HG03159 (cell line): ENCODE data around the gene BMPR1B.

Experiments
- ATAC-seq: cut with Tn5 transposase; IDR thresholded peaks from one replicate; pipeline ENCODE4 v1.9.1; 2021; ENCODE audit warnings: mild to moderate bottlenecking, moderate library complexity; ENCODE audit not compliant: unreplicated experiment

BMPR1B gene

DNA sequence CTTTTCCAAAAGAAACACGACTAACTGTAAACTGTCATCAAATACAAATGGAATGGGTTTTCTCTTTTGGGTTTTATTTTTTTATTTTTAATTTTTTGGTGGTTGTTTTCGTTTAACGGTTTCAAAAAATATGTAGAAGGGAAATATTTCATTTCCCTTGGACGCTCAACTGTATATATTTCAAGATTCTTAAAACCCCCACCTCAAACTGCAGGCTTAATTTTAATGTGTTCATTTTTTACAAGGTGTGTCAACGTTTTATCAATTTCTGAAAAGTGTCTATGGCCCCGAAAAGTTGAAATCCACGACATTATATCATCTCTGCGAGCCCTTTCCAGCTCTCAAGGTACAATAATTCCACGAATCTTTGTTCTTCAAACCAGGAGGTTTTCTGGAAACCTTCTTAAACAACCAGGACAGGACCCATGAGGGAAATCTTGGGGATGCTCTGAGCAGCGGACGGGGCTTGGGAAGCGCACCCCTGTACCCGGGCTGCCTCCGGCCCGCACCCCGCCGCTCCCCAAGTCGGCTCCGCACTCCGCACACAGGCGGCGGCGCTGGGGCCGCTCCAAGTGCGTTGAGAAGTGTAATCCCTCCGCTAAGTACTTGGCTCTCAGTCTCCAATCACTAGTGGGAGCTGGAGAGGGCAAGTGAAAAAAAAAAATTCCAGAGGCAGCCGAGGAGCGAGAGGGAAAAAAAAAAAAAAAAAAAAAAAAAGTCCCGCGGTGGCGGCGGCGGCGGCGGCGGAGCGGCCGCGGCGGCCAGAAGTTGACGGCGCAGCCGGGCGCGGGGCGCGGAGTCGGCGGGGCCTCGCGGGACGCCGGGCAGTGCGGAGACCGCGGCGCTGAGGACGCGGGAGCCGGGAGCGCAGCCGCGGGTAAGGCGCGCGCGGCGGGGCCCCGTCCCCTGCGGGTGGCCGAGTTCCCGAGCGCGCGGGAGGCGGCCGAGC lies at the start of gene BMPR1B:
Gene BMPR1B (plus strand): TSS at position 764 of the 949 bp plus-strand sequence. CDS start 346,470 bp downstream, outside the sequence.
- no peak for ATAC-seq

DNA sequence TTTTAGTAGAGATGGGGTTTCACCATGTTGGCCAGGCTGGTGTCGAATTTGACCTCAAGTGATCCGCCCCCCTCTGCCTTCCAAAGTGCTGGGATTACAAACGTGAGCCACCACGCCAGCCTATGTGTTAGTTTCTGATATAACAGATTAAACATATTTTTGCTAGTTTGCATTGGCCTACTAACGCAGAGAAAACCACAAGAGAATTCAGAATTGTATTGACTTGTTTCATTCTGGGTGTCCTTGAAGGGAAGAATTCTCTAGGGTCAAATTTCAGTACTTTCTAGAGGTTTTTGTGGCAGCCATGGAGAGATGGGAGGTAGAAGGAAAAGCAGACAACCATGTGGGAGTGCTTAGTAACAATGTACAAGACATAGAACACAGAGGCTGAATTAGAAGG lies 46.1 kb upstream of the BMPR1B start:
- no peak for ATAC-seq

DNA sequence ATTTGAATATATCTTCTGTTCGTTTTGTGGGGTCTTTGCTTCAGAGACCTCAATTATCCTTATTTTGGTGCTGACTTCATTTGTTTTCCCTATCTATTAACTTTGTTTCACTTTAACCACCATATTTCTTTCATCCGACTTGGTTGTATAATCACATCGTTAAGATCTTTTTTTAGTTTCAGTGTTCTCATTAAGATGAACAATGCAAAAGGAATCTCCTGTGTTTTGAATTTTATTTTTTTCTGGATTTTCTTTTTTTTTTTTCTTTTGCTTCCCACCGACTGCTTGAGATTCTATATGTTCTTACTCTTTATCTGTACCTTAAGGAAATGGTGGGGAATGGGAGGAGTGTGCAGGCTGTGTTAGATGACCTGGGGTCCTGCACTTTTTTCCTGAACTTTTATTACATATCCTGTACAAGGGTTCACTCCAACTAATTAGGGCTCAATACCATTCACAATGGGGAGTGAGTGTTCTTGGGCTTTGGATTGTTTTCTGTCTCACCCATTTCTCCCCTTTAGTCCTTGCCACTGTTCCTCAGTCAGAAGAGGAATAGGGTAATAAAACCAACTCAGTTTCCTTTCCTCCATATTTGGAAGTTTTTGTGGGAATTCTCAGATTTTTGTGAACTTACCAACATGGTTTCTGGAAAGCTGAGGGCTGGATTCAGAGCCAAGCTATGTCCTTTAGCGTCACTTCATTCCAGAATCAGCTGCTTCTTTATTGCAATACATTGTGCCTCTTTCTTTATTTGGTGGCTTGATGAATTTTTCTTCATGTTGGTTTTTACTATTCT lies 43.2 kb upstream of the BMPR1B start:
- ATAC-seq = no peak

DNA sequence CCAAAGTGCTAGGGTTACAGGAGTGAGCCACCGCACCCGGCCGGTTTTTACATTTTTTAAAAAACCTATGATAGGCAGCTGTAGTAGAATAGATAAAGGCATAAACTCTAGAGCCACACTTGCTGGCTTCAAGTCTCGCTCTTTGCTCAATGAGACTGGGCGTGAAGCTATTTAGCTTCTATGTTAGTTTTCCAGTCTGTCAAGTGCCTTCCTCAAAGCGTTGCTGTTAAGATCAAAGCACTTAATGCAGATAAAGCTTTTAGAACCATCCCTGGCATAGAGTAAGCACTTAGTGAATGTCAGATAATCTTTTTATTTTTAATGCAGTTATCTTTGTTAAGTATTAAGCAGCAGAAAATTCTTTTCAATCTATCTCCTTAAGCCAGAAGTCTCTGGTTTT lies 42.0 kb upstream of the BMPR1B start:
- ATAC-seq = no peak

DNA sequence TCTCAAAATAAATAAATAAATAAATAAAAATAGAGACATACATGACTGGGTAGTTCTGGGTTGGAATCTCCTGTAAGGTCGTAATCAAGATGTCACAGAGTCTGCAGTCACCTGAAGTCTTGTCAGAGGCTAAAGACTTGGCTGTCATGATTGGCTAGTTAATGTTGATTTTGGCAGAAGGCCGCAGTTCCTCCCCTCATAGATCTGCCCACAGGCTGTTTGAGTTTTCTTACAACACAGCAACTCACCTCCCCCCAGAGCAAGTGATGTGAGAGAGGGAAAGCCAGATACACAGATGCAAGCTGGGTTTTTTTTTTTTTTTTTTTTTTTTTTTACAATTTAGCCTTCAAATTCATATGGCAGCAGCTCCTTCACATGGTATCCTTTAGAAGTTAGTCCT lies 36.4 kb upstream of the BMPR1B start:
- ATAC-seq = no peak

DNA sequence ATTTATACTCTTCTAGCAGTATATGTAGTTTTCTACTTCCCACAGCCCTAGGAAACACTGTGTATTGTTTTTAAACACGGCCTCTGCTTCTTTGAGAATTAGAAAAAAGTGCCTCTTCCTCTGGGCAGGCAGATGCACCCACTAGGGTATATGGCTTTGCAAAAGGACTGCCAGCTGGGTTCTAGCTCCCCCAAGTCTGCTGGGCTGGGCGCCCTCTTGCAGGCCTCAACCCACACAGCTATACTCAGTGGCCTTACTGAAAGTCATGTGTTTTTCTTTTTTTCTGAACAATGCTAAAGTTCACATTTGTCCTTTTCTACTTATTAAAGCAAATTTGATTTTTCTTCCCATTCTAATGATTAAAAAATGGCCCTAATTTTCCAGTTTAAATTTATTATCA lies 35.5 kb upstream of the BMPR1B start:
- ATAC-seq = no peak

DNA sequence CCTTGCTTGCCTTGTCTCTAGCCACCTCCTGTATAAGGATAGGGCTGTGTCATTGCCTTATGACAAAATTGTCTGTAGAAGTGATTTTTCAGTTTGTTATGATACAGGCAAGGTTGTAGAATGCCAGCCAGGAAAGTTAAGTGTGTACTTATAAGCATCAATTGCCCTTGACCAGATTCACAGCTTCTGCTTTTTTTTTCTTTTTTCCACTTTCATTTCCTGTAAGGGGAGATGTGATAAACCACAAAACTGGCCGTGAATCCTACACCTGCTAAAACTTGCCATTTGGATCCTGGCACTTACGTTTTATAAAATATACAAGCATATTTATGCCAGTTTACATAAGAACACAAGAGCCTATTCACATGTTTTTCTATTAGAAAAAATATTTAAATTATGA lies 35.0 kb upstream of the BMPR1B start:
- no peak for ATAC-seq

DNA sequence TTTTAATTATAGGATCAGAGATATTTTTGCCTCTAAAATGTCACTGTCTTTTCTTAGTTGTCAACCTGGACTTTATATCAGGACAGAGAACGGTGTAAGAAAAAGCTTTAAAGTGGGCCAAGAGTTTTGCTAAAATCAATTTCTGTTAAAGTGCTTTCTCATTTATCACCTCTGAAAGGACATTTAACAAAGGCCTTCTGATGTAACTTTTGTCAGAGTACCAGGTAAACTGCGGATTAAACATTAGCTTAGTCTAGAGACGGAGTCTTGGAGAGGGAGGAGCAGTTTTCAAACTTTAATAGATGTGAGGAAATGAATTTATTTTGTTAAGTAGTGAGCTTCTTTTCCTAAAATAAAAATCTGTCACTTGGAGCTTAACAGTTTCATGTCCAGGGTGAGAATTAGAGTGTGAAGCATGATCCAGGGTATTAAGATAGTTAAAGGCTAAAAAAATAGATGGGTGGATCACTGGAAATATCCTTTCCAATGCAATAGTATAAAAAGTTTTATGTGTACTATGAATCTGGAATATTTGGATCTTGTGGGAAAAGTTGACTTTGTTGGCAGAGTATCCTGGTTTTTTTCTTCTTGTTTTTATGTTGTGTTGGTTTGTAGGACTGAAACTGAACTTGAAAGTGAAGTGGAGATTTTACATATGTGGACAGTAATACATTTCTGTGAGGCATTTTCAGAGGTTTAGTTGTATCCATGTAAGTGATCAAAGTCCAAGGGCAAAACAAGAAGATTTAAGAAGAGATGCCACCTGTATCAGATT lies 33.6 kb upstream of the BMPR1B start:
- ATAC-seq = no peak

DNA sequence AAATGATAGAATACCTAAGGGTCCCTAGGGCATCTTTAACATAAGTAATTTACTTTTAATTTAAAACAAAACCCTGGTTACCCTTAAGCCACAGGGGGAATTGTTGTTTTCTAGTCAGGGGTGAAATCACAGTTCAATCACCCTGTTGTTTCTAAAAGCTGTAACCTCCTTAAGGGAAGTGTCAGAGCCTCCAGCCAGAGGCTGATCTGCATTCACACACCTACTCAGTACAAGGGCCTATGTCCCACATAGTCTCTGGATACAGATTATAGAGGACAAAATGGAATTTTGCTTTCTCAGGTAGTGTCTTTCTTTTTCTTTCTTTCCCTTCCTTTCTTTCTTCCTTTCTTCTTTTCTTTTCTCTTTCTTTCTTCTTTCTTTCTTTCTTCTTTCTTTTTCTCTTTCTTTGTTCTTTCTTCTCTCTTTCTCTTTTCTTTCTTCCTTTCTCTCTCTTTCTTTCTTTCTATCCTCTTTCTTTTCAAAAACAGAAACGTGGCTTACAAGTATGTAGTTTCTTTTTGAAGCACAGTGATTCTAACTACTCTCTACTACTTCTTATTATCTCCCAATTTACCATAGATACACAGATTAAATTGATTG lies 31.1 kb upstream of the BMPR1B start:
- no peak for ATAC-seq

DNA sequence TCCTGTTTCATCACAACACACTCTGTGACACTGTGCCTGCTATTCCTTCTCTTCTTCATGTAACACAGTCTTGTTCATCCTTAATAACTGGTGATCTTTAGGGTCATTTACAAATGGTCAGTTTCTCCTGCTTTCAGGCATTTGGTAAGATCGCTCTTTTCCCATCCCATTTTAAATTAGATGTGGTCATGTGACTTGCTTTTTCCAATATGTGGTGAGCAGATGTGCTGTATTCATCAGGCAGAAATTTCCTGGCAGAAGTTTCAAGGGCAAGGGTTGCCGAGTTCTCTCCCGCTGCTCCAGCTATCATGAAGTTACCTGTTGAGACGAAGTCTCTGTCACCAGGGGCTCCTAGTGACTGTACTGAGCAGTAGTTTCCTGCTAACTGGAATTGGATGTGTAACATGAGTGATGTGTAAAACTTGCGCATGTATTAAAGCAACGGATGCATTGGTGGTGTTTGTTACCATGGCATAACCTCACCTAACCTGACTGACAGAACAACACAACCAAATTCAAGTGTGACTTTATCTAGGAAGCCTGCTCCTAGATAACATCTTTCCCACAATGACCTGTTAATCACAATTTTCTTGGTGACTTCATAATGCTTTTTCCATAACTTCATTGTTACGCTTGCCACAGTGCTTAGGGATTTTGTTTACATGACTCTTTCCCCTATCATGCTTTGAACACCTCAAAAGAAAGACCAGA lies 29.5 kb upstream of the BMPR1B start:
- ATAC-seq = no peak

DNA sequence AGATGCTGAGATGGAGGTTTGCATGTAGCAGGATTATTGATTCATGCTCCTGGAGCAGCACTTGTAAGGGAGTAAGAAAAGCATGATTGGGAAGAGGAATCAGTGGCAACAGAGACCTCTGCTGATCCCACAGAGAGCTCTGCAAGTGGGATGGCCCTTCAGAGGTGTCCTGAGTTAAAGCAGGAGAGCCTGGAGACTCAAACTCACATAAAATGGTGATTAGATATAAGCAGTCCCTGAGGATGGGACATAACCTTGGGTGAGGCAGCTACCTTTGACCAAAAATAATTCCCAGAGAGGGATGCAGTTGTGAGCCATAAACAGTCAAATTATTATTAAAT lies 25.4 kb upstream of the BMPR1B start:
- ATAC-seq = no peak

DNA sequence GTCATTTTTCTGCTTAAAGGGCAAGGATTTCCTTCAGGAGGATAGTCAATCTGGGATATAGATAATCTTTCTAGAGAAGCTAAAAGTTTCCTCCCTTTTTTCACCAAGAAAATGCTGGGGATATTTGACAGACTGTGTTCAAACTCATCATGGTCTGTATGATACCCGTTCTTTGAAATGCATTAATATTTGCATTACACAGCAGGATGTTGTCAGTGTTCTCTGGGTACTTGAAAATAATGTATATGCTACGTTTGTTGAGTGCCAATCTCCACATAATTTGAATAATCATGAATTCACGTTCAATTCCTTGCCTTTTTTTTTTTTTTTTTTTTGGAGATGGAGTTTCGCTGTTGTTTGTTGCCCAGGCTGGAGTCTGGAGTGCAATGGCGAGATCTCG lies 18.0 kb upstream of the BMPR1B start:
- no peak for ATAC-seq

DNA sequence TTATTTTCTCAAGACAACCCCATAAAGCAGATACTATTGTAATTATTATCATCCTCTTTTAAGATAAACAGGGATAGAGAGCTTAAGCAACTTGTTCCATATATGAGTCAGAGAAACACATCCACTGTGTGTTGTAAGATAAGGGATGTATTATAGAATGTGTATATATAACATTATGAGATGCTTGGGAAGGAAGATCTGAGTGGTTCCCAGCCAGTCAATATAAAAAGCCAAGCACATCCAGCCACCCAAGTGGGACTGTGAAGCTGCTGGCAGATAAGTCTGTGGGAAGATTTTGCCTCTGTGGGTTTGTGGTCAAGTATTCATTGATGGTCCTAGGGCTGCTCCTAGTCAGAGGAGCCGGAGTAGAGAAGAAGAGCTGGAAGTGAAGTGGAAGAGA lies 16.5 kb upstream of the BMPR1B start:
- no peak for ATAC-seq

DNA sequence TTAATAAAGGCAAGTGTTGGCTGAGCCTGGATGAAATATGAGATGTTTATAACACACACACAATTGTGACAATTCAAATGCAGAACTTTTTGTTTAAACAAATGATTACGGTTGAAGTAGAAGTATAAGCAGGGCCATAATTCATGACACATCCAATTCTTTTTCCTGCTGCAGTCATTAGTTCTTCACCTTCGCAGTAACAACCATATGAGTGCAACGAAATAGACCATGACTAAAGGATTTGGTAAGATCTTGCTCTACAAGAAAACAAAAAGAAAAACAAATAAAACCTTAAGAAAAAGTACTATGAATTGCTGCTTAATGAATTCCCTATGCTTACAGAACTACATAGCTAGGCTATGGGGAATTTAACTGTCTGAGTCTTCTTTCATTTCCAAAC lies 13.9 kb upstream of the BMPR1B start:
- no peak for ATAC-seq

DNA sequence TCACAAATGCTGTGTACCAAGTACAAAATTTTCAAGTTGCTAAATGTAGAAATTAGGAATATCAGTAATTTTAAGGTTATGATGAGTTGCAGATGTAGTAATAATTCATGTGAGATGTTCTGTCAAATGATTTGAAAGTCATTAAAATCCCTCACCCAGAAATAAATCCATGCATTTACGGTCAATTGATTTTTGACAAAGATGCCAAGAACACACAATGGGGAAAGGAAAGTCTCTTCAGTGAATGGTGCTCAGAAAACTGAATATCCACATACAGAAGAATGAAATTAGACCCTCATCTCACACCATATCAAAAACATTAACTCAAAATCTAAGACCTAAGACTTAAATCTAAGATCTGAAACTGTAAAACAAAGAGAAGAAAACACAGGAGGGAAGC lies 12.9 kb upstream of the BMPR1B start:
- ATAC-seq = no peak

DNA sequence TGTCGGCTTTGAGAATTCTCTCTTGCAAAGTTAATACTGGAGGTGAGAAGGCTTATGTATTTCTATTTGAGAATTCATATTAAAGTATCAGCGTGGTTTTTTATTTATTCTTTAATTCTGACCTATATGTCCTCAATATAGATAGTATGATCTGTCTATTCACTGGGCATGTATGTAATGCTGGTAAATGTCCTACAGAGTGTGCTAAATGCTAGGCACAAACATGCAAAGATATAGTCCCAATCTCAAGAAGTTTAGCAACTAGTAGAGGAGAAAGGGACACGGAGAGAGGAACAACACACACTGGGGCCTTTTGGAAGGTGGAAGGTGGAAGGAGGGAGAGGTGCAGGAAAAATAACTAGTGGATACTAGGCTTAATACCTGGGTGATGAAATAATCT lies 11.0 kb upstream of the BMPR1B start:
- no peak for ATAC-seq

DNA sequence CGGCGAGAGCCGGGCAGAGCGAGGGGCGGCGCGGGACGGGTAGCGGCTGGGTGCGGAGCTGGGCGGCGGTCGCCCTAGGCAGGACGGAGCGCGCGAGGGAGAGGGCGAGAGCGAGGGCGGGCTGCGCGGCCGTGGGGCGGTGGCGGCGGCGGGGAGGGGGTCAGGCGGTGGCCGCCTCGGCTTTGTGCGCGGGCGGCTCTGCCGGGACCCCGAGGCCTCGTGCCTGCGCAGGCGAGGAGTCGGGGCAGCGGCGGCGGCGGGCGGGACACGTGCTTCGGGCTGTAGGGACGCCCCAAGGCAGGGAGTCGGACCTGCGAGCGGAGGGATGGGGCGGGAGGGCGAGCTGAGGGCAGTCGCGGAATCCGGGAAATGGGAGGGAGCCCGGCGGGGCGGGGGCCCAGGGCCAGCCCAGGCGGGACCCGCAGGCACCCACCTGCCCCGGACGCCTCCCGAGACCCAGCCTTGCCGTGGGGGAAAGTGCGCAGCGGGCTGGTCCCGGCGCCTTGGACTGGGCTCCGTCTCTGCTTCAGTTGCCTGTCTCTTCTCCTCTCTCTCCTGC lies 465 bp downstream of the BMPR1B start:
- no peak for ATAC-seq

DNA sequence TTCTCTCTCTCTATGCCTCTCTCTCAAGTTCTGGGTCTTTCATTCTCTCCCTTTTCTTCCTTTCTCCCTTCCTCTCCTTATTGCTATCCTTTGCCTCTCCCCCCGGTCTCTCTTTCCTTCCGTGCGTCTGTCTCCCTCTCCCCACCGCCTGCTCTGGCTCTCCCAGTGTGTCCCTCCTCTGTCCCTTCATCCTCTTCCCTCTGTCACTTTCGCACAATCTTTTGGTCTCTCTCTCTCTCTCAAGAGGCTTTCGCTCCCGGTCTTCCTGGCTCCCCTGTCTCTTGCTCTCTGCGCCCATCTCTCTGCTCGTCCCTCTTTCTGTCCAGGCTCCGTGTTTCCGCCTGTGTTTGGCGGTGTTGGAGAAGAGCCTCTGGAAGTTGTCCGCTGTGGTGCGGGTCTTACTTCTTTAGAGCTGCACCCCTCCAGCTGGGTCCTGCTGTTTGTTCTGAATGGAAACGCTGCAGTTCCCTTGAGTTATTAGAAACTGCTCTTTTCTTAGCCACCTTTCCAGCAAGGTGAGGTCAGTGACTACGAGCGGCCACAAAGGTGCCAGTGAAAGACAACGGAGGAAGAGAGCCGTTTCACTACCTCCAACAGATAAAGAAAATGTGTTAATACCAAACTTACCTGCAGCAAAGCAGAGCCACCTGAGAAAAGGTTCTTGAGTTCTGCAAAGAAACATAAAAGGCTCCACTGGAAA lies 1.1 kb downstream of the BMPR1B start:
- ATAC-seq = no peak

DNA sequence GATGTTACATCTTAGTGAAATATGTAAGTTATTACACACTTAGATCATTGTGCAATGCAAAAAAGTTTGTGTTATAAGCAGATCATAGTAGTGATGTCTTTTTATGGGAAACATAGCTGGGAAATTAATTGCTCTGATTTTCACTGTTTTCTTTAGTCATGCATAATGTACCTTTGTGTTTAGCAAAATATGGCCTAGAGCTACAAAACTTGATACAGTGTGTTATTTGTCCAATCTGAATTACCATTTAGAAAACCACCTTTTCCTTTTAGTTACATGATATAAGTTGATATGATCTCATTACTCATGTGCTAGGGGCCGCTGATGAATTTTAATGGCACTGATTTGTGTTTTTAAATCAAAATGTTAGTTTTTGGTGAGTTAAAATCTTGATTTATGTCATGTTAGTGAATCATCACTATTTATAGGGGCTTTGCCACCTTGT lies 2.0 kb downstream of the BMPR1B start:
- no peak for ATAC-seq
